Measurements from ENCODE around the gene SLC26A2.
A peak's percentile ranks its signal among the peaks of the same experiment; 100 is the strongest.

Gene SLC26A2

DNA sequence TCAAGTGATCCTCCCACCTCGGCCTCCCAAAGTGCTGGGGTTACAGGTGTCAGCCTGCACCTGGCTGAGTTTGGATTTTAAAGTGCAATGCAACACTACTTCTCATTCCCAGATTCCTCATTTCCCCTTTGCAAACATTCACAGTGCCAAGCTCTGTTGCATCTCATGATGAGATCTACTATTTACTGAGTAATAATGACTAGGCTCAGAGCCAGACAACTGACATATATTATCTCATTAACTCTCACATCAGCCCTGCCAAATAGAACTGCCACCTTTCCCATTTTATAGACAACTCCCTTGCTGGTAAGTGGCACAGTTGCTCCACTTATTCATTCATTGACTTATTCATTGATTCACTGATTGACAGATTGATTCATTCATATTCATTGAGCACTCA, 22.9 kb upstream of the SLC26A2 start:
- peak; percentile 96 for DNase-seq (ENCODE audit: low read depth)
- no peak overlapping the region for H3K4me3 ChIP-seq (ENCODE audit: low read depth, low read length)
- TF ChIP-seq, protein P1, sequence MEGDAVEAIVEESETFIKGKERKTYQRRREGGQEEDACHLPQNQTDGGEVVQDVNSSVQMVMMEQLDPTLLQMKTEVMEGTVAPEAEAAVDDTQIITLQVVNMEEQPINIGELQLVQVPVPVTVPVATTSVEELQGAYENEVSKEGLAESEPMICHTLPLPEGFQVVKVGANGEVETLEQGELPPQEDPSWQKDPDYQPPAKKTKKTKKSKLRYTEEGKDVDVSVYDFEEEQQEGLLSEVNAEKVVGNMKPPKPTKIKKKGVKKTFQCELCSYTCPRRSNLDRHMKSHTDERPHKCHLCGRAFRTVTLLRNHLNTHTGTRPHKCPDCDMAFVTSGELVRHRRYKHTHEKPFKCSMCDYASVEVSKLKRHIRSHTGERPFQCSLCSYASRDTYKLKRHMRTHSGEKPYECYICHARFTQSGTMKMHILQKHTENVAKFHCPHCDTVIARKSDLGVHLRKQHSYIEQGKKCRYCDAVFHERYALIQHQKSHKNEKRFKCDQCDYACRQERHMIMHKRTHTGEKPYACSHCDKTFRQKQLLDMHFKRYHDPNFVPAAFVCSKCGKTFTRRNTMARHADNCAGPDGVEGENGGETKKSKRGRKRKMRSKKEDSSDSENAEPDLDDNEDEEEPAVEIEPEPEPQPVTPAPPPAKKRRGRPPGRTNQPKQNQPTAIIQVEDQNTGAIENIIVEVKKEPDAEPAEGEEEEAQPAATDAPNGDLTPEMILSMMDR (IDR thresholded peaks at IDR 0.05; ENCODE audit: control insufficient read depth, extremely low read depth, insufficient read depth), result no peak

DNA sequence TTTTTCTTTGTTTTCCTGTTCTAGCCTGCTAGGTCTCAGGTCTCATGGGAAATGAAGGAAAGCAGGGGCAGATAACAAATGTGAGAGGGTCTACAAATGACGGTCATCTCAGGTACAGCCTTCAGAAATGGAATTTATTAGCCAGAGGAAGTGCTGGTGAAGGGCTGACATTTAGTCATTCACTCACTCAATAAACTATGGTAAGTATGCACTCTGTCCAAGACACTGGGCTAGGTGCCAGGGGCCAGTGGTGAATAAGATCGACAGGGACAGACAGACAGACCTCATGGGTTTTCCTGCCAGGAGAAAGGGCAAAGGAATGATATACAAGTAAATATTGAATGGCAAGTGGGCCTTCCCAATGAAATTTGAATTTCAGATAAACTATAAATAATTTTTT, 22.3 kb upstream of the SLC26A2 start:
- DNase-seq (ENCODE audit: low read depth), result no peak
- TF ChIP-seq, protein P1 (IDR thresholded peaks at IDR 0.05; ENCODE audit: control insufficient read depth, extremely low read depth, insufficient read depth), result no peak
- H3K4me3 ChIP-seq (ENCODE audit: low read depth, low read length), result no peak overlapping the region

DNA sequence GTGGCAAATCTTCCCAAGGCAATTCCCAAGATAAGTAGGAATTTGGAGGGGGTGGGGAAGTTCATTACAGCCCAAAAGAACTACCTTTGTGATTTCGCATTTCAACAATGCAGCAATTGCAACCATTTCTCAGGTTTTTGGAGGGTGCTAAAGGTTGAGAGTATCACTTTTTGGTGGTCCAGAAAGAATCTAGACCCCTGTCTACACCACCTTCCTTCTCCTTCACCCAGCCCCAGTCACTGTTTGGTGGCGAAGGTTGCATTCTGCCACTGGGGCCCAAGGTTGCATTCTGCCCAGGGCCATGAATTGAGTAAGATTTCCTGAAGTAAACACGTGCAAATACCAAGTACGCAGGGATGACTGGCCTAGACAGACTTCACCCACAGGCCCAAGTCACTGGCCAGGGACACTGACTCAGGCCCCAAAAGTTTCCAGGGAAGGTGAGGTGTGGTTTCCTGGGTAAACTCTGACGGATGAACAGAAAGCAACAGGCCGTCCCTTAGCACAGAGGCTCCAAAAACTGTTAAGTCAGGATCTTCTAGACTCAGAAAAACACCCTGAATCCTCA, 21.7 kb upstream of the SLC26A2 start:
- no peak for DNase-seq (ENCODE audit: low read depth)
- no peak overlapping the region for H3K4me3 ChIP-seq (ENCODE audit: low read depth, low read length)
- TF ChIP-seq, protein P1 (IDR thresholded peaks at IDR 0.05; ENCODE audit: control insufficient read depth, extremely low read depth, insufficient read depth), result no peak

DNA sequence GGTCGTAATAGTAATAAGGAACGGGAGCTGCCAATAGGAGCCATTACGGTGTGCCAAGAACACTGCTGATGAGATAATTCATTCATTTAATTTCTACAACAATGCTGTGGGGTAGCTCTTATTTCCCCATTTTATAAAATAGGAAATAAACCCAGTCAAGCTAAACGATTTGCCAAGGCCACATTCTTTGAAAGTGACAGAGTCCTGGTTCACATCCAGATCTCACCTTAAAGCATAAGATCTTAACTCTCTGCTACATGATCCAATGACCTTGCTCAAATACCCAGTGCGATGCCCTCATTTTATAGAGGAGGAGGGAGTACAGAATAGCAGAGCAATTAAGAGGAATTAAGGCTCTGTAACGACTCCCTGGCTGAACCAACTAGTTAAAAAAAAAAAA, 21.0 kb upstream of the SLC26A2 start:
- TF ChIP-seq, protein P1 (IDR thresholded peaks at IDR 0.05; ENCODE audit: control insufficient read depth, extremely low read depth, insufficient read depth), result no peak
- DNase-seq (ENCODE audit: low read depth), result no peak
- no peak overlapping the region for H3K4me3 ChIP-seq (ENCODE audit: low read depth, low read length)

DNA sequence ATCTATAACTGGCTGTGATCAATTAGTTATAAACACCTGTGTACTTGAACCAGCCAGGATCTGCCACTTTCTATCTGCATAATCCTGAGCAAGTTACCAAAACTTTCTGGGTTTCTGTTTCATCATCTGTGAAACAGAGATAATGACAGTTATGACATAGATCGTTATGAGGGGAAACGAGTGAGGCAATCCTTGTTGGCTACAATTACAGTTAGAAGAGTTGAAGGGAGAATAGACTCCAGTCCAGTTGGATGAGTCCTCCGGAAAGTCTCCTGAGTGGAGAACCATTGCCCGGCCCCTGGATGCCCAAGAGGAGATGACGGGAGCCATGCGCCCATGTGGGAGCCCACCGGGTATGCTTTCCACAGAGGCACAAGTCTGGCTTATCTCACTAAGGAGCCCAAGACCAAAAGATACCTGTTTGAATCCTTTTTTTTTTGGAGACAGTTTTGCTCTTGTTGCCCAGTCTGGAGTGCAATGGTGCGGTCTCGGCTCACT, 20.4 kb upstream of the SLC26A2 start:
- H3K4me3 ChIP-seq (ENCODE audit: low read depth, low read length), result no peak overlapping the region
- TF ChIP-seq, protein P1 (IDR thresholded peaks at IDR 0.05; ENCODE audit: control insufficient read depth, extremely low read depth, insufficient read depth), result no peak
- no peak for DNase-seq (ENCODE audit: low read depth)

DNA sequence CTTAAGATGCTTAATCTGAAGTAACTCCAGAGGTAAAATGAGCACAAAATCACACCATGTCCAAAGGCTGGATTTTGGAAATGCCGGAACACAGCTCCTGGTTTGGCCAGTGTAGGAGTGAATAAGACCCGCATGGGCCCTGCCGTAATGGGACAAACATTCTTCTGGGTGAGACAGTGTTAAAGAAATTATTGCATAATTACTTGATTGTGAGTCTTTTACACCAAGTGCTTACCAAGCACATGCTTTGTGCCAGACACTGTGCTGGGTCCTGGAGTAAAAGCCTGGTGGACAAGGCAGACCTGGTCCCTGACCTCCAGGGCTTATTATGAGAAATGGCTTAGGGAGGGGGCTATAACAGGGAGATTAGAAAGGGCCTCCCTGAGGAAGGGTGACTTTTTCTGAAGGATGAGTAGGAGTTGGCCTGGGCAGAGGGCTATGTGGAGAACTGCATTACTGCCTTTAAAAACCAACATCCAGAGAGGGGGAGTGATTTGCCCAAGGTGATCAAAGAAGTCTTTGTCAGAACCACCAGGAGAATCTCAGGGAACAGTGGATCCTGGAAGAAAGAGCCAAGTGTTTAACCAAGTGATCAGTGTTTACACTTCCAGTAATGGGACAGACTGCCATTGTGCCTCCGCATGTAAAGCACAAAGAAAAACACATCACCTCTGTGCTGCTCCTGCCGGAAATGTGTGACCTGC, 19.5 kb upstream of the SLC26A2 start:
- TF ChIP-seq, protein P1 (IDR thresholded peaks at IDR 0.05; ENCODE audit: control insufficient read depth, extremely low read depth, insufficient read depth), result no peak
- no peak overlapping the region for H3K4me3 ChIP-seq (ENCODE audit: low read depth, low read length)
- no peak for DNase-seq (ENCODE audit: low read depth)
